ENCODE data around the gene SLC39A2.
A peak's percentile ranks its signal among the peaks of the same experiment; 100 is the strongest.

Gene SLC39A2

DNA sequence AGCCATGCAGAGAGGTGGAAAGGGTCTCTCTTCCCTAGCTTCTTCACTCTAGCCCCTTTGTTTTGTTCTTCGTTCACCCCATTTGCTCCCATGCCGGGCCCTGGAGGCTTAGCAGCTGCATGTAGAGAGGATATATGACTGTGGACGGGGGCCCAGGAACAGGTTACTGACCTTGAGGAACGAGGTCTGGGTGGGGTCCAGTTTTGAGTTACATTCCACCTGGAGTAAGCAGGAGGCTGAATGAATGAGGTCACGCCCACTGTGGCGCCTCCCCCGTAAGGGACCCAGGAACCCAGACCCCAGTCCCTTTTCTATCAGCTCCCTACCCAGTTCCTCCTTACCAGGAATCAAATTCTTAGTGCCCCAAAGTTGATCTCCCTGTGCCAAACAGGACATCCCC, 19.2 kb downstream of the SLC39A2 start (continued):
- TF ChIP-seq, protein P1, sequence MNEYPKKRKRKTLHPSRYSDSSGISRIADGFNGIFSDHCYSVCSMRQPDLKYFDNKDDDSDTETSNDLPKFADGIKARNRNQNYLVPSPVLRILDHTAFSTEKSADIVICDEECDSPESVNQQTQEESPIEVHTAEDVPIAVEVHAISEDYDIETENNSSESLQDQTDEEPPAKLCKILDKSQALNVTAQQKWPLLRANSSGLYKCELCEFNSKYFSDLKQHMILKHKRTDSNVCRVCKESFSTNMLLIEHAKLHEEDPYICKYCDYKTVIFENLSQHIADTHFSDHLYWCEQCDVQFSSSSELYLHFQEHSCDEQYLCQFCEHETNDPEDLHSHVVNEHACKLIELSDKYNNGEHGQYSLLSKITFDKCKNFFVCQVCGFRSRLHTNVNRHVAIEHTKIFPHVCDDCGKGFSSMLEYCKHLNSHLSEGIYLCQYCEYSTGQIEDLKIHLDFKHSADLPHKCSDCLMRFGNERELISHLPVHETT (tag by site-specific recombination; IDR thresholded peaks at IDR 0.05), result no peak
- TF ChIP-seq ZNF610 (tag by site-specific recombination; IDR thresholded peaks at IDR 0.05; ENCODE audit: borderline replicate concordance), result no peak

DNA sequence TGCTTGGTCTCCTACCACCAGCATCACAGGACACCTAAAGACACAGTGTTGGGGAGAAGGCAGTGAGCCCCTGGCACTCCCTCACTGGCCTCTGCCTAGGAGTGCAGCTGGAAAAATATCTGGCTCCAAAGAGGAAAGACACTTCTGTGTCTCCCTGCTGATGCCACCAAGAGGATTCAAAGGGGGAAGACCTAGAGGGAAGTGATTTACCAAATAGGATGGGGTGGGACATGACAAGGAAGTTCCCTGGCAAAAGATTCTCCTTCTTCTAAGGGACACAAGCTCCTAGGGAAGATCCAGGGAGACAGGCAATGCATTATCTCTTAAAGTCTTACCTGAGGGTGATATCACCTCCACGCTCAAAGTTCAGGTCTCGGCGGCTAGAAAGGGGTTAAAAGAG, 19.7 kb downstream of the SLC39A2 start:
- Histone ChIP-seq H3K4me3 (ENCODE audit: low read depth, low read length) (no peak overlapping the region), H3K36me3 (ENCODE audit: control insufficient read depth in 2 of 2, insufficient read depth in 1 of 2, low read length in 2 of 2) (peaks cover 0 to 51% of the 10 kb centered on the region in 2 experiments; a peak in 2 of 3 replicates), H3K27ac (ENCODE audit: extremely low read depth, low read depth, low read length) (no peak overlapping the region), H3K4me1 (ENCODE audit: control insufficient read depth, insufficient read depth, low read length) (no peaks in the 10 kb centered on the region), H3K9me3 (ENCODE audit: control insufficient read depth, insufficient read depth, low read depth, low read length) (no peaks in the 10 kb centered on the region)
- CTCF ChIA-PET, result interaction anchor here (0.6 to 7.4 kb wide), 8 partner anchors 13 to 168 kb away, joined by 3 to 136 read pairs (median 6); no protein-coding TSS in a partner anchor
- POLR2A ChIA-PET, result no interaction called here
- TF ChIP-seq ZNF10 (tag by site-specific recombination; IDR thresholded peaks at IDR 0.05) (no peak), ZNF785 (tag by site-specific recombination; IDR thresholded peaks at IDR 0.05) (no peak), ZNF146 (tag by site-specific recombination; IDR thresholded peaks at IDR 0.05) (no peak), WT1 (tag by site-specific recombination; IDR thresholded peaks at IDR 0.05) (no peak), ZNF24 (tag by site-specific recombination; IDR thresholded peaks at IDR 0.05) (no peak), ZNF157 (tag by site-specific recombination; IDR thresholded peaks at IDR 0.05) (no peak), ZNF19 (tag by site-specific recombination; IDR thresholded peaks at IDR 0.05; ENCODE audit: low read depth) (no peak), ZNF623 (tag by site-specific recombination; IDR thresholded peaks at IDR 0.05) (no peak), ZNF266 (tag by site-specific recombination; IDR thresholded peaks at IDR 0.05; ENCODE audit: low read depth) (no peak), ZFP3 (tag by site-specific recombination; IDR thresholded peaks at IDR 0.05; ENCODE audit: low read depth) (no peak), ZNF664 (tag by site-specific recombination; IDR thresholded peaks at IDR 0.05) (no peak), ZNF138 (tag by site-specific recombination; IDR thresholded peaks at IDR 0.05; ENCODE audit: borderline replicate concordance) (no peak)
- TF ChIP-seq, protein P2, sequence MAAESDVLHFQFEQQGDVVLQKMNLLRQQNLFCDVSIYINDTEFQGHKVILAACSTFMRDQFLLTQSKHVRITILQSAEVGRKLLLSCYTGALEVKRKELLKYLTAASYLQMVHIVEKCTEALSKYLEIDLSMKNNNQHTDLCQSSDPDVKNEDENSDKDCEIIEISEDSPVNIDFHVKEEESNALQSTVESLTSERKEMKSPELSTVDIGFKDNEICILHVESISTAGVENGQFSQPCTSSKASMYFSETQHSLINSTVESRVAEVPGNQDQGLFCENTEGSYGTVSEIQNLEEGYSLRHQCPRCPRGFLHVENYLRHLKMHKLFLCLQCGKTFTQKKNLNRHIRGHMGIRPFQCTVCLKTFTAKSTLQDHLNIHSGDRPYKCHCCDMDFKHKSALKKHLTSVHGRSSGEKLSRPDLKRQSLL (tag by site-specific recombination; IDR thresholded peaks at IDR 0.05), result no peak
- TF ChIP-seq, protein P3, sequence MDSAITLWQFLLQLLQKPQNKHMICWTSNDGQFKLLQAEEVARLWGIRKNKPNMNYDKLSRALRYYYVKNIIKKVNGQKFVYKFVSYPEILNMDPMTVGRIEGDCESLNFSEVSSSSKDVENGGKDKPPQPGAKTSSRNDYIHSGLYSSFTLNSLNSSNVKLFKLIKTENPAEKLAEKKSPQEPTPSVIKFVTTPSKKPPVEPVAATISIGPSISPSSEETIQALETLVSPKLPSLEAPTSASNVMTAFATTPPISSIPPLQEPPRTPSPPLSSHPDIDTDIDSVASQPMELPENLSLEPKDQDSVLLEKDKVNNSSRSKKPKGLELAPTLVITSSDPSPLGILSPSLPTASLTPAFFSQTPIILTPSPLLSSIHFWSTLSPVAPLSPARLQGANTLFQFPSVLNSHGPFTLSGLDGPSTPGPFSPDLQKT (IDR thresholded peaks at IDR 0.05; ENCODE audit: borderline replicate concordance, low read depth, low read length), result no peak

DNA sequence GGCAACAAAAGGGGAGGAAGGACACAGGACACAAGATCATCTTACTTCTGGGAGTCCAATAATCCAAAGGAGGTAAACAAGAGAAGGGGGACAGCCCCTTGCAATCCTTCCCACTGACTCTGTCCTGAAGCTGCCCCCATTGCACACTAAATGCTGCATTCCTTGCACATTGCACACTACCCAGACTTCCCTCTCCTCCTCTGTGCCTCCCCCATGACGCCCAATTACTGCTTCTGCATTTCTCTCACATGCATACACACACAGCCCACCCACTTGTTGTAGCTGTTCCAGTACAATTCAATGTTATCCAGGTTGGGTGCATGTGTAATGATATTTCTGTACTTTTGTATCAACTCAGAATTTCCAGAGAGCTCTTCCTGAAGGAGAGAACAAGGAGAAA, 20.3 kb downstream of the SLC39A2 start:
- H3K4me1 ChIP-seq (ENCODE audit: control insufficient read depth, insufficient read depth, low read length), result peaks cover 2% of the 10 kb centered on the region; the same call in 1 of the 2 replicates
- ChIA-PET CTCF (interaction anchor here (0.6 to 7.4 kb wide), 8 partner anchors 21 to 168 kb away, joined by 3 to 136 read pairs (median 3); no protein-coding TSS in a partner anchor), POLR2A (interaction anchor here (1.0 kb wide), 1 partner anchor 14 kb away, joined by 3 read pairs; no protein-coding TSS in a partner anchor)
- TF ChIP-seq RBAK (tag by site-specific recombination; IDR thresholded peaks at IDR 0.05) (no peak), ZNF473 (tag by site-specific recombination; IDR thresholded peaks at IDR 0.05) (no peak), EGR2 (tag by site-specific recombination; IDR thresholded peaks at IDR 0.05; ENCODE audit: low read depth) (peak; percentile 44; the same call in 1 of the 2 replicates), ZFHX2 (tag by site-specific recombination; conservative IDR thresholded peaks at IDR 0.05) (peak; percentile 53), ZNF768 (tag by site-specific recombination; IDR thresholded peaks at IDR 0.05) (no peak)
- H3K36me3 ChIP-seq (ENCODE audit: control insufficient read depth in 2 of 2, insufficient read depth in 1 of 2, low read length in 2 of 2), result peaks cover 0 to 51% of the 10 kb centered on the region in 2 experiments; a peak in 2 of 3 replicates
- H3K4me3 ChIP-seq (ENCODE audit: low read depth, low read length), result no peak overlapping the region
- H3K27ac ChIP-seq (ENCODE audit: extremely low read depth, low read depth, low read length), result no peak overlapping the region
- H3K9me3 ChIP-seq (ENCODE audit: control insufficient read depth, insufficient read depth, low read depth, low read length), result no peaks in the 10 kb centered on the region
